ENCODE data around the gene CAPN9. TPM values are rescaled to one million over a fixed set of nuclear protein-coding genes. Genes with fewer than 3 reads are reported as not detected.

Gene CAPN9
- total and polyA plus RNA-seq, 2 donors from 2014 or later, result 0.41 TPM; not detected in 1

DNA sequence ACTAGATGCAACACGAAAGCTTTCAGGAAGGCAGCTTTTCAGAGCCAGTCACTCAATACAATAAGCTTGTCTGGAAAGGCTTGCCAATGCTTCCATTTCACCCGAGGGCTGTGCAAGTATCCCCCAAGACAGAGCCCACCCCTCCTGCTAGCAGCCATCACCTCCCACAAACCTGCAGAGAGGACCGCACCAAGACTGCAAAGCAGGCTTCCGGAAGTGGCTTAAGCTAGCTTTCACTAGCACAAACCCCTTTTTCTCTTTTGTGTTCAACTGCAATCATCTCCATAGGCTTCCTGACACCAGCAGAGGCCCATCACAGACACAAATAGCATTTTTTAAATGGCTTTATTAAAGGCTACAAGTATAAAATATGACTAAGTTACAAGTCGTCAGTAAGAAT is 89.6 kb downstream of the CAPN9 start:
- Histone ChIP-seq H3K4me1 (ENCODE audit: control insufficient read depth in 2 of 3, insufficient read depth in 2 of 3, low read depth in 1 of 3, low read length in 3 of 3) (no peaks in the 10 kb centered on the region), H3K9me3 (ENCODE audit: control insufficient read depth in 2 of 3, insufficient read depth in 1 of 3, low read length in 3 of 3) (no peaks in the 10 kb centered on the region), H3K27me3 (ENCODE audit: control insufficient read depth, insufficient read depth, low read length) (no peaks in the 10 kb centered on the region), H3K36me3 (ENCODE audit: control insufficient read depth in 2 of 3, insufficient read depth in 3 of 3, low read length in 3 of 3) (peaks cover 1 to 7% (median 4%) of the 10 kb centered on the region in 3 donors), H3K9ac (ENCODE audit: low read length in 3 of 3) (no peak overlapping the region), H3K27ac (ENCODE audit: low read depth in 2 of 2, low read length in 2 of 2) (no peak overlapping the region), H3K4me3 (ENCODE audit: low read length in 3 of 3) (no peak overlapping the region)
- TF ChIP-seq, protein P1, sequence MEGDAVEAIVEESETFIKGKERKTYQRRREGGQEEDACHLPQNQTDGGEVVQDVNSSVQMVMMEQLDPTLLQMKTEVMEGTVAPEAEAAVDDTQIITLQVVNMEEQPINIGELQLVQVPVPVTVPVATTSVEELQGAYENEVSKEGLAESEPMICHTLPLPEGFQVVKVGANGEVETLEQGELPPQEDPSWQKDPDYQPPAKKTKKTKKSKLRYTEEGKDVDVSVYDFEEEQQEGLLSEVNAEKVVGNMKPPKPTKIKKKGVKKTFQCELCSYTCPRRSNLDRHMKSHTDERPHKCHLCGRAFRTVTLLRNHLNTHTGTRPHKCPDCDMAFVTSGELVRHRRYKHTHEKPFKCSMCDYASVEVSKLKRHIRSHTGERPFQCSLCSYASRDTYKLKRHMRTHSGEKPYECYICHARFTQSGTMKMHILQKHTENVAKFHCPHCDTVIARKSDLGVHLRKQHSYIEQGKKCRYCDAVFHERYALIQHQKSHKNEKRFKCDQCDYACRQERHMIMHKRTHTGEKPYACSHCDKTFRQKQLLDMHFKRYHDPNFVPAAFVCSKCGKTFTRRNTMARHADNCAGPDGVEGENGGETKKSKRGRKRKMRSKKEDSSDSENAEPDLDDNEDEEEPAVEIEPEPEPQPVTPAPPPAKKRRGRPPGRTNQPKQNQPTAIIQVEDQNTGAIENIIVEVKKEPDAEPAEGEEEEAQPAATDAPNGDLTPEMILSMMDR (IDR thresholded peaks at IDR 0.05; ENCODE audit: borderline replicate concordance, extremely low read depth, insufficient read depth), result no peak
- intact Hi-C loops (cut with DNase I), result no loop called here
- DNase-seq (peak in 1 of 5 donors; percentile 67), FAIRE-seq (no peak)

- H3K4me3 ChIP-seq (ENCODE audit: low read length in 3 of 3), result no peak overlapping the region
- H3K4me1 ChIP-seq (ENCODE audit: control insufficient read depth in 2 of 3, insufficient read depth in 2 of 3, low read depth in 1 of 3, low read length in 3 of 3), result no peaks in the 10 kb centered on the region
- H3K9ac ChIP-seq (ENCODE audit: low read length in 3 of 3), result no peak overlapping the region
- intact Hi-C loops (cut with DNase I), result no loop called here
- peaks cover 2 to 14% (median 7%) of the 10 kb centered on the region in 3 donors for H3K36me3 ChIP-seq (ENCODE audit: control insufficient read depth in 2 of 3, insufficient read depth in 3 of 3, low read length in 3 of 3)
- FAIRE-seq (no peak), DNase-seq (no peak)
- TF ChIP-seq, protein P1 (IDR thresholded peaks at IDR 0.05; ENCODE audit: borderline replicate concordance, extremely low read depth, insufficient read depth), result no peak
- H3K9me3 ChIP-seq (ENCODE audit: control insufficient read depth in 2 of 3, insufficient read depth in 1 of 3, low read length in 3 of 3), result no peaks in the 10 kb centered on the region
- H3K27ac ChIP-seq (ENCODE audit: low read depth in 2 of 2, low read length in 2 of 2), result no peak overlapping the region
- no peaks in the 10 kb centered on the region for H3K27me3 ChIP-seq (ENCODE audit: control insufficient read depth, insufficient read depth, low read length)
These were observed 92.0 kb downstream of the CAPN9 start for GRCh38 chr1:230839173-230839572.

DNA sequence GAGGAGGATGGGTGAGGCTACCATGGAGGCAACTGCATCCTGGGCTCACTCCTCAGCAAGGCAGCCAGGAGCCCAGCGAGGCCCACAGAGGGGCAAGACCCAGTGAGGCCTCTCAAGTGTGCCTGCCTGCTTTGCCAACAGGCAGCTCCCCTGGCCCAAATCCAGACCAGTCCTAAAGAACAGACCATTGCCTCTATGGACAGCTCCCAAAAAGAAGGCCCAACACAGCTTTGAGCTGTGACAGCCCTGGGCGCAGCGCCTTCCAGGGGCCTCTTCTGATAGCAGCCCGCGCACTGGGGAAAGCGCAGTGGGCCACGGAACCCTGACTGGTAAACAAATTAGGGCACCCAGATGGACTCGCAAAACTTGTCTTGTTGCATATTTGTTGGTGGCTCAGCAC is 95.6 kb downstream of the CAPN9 start:
- TF ChIP-seq, protein P1 (IDR thresholded peaks at IDR 0.05; ENCODE audit: borderline replicate concordance, extremely low read depth, insufficient read depth), result no peak
- intact Hi-C loops (cut with DNase I), result no loop called here
- no peak for FAIRE-seq
- no peak overlapping the region for H3K9ac ChIP-seq (ENCODE audit: low read length in 3 of 3)
- H3K27me3 ChIP-seq (ENCODE audit: control insufficient read depth, insufficient read depth, low read length), result no peaks in the 10 kb centered on the region
- peaks cover 2 to 14% (median 7%) of the 10 kb centered on the region in 3 donors for H3K36me3 ChIP-seq (ENCODE audit: control insufficient read depth in 2 of 3, insufficient read depth in 3 of 3, low read length in 3 of 3)
- H3K27ac ChIP-seq (ENCODE audit: low read depth in 2 of 2, low read length in 2 of 2), result no peak overlapping the region
- H3K4me3 ChIP-seq (ENCODE audit: low read length in 3 of 3), result no peak overlapping the region
- H3K9me3 ChIP-seq (ENCODE audit: control insufficient read depth in 2 of 3, insufficient read depth in 1 of 3, low read length in 3 of 3), result no peaks in the 10 kb centered on the region
- DNase-seq, result no peak
- H3K4me1 ChIP-seq (ENCODE audit: control insufficient read depth in 2 of 3, insufficient read depth in 2 of 3, low read depth in 1 of 3, low read length in 3 of 3), result no peaks in the 10 kb centered on the region
